ENCODE results near the gene EVX2. TPM values are rescaled to one million over a fixed set of nuclear protein-coding genes. Genes with fewer than 3 reads are reported as not detected.

The EVX2 gene
- polyA plus RNA-seq, 1 experiment = not detected

- TF ChIP-seq, protein P1, sequence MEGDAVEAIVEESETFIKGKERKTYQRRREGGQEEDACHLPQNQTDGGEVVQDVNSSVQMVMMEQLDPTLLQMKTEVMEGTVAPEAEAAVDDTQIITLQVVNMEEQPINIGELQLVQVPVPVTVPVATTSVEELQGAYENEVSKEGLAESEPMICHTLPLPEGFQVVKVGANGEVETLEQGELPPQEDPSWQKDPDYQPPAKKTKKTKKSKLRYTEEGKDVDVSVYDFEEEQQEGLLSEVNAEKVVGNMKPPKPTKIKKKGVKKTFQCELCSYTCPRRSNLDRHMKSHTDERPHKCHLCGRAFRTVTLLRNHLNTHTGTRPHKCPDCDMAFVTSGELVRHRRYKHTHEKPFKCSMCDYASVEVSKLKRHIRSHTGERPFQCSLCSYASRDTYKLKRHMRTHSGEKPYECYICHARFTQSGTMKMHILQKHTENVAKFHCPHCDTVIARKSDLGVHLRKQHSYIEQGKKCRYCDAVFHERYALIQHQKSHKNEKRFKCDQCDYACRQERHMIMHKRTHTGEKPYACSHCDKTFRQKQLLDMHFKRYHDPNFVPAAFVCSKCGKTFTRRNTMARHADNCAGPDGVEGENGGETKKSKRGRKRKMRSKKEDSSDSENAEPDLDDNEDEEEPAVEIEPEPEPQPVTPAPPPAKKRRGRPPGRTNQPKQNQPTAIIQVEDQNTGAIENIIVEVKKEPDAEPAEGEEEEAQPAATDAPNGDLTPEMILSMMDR (IDR thresholded peaks at IDR 0.05; ENCODE audit: low read depth, low read length) = no peak
- peaks cover 10% of the 10 kb centered on the region for H3K9me3 ChIP-seq (ENCODE audit: control insufficient read depth, insufficient read depth, low read length)
- H3K27ac ChIP-seq (ENCODE audit: low read depth, low read length) = no peak overlapping the region
- peaks cover 86% of the 10 kb centered on the region for H3K27me3 ChIP-seq (ENCODE audit: control insufficient read depth, insufficient read depth, low read length)
- DNase-seq (ENCODE audit: low read depth, low spot score) = no peak
- no peak overlapping the region for H3K4me3 ChIP-seq (ENCODE audit: low read depth, low read length)
- ChIA-PET POLR2A (interaction anchor here (0.7 kb wide), 1 partner anchor 327 kb away, joined by 10 read pairs; no protein-coding TSS in a partner anchor), CTCF (interaction anchor here (0.6 to 6.3 kb wide), 6 partner anchors 330 to 1023 kb away, joined by 8 to 184 read pairs (median 63); no protein-coding TSS in a partner anchor)
Observed at GRCh38 chr2:176124947-176125771, 41.4 kb upstream of the EVX2 start.

DNA sequence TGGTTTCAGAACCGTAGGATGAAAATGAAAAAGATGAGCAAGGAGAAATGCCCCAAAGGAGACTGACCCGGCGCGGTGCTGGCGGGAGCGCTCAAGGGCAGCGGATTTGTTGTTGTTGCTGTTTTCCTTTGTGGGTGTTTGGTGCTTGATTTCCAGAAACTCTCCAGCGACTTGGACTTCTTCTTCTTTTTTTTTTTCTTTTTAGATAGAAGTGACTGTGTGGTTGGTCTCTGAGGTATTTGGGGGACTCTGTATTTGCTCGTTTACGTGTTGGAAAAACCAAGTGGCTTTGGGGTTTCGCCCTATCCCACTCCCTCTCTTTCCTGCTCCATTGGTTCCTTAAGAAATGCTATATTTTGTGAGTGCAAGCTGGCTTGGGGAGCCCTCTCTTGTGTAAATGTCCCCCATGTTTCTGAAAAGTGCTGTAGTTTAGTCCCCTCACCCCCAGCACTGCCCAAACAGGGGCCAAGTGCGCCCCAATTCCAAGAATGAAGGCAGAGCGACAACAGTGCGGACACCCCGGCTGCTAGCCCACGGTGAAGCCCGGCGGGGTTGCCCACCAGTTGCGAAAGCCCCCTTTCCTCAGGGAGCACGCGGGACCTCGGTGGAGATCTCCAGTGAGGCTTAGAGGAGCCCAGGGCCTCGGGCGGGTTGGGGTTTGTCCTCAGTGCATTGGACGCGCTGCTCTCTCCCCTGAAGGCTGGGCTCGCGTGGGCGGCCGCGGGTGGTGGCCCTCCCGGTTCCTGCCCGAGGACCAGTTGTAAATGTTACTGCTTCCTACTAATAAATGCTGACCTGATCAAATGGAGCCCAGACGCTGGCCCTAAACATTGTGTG lies 40.6 kb upstream of the EVX2 start:
- TF ChIP-seq, protein P1 (IDR thresholded peaks at IDR 0.05; ENCODE audit: low read depth, low read length) = no peak
- peaks cover 8% of the 10 kb centered on the region for H3K9me3 ChIP-seq (ENCODE audit: control insufficient read depth, insufficient read depth, low read length)
- H3K27me3 ChIP-seq (ENCODE audit: control insufficient read depth, insufficient read depth, low read length) = peaks cover 92% of the 10 kb centered on the region
- no peak for DNase-seq (ENCODE audit: low read depth, low spot score)
- no peak overlapping the region for H3K4me3 ChIP-seq (ENCODE audit: low read depth, low read length)
- H3K27ac ChIP-seq (ENCODE audit: low read depth, low read length) = no peak overlapping the region
- ChIA-PET POLR2A (no interaction called here), CTCF (interaction anchor here (1.3 to 6.3 kb wide), 3 partner anchors 331 to 528 kb away, joined by 3 to 184 read pairs (median 6); no protein-coding TSS in a partner anchor)

- CTCF ChIA-PET = interaction anchor here (1.3 to 6.3 kb wide), 3 partner anchors 332 to 529 kb away, joined by 3 to 184 read pairs (median 6); no protein-coding TSS in a partner anchor
- no peak for DNase-seq (ENCODE audit: low read depth, low spot score)
Observed at GRCh38 chr2:176123411-176124109, 39.8 kb upstream of the EVX2 start.

GRCh38 chr2:176122683-176123410 lies 39.1 kb upstream of the EVX2 start, which contains the start of gene HOXD9:
TSS of gene HOXD9 (plus strand) at chr2:176122719. CDS start at chr2:176122769, 50 bp downstream.
- ChIA-PET CTCF (interaction anchor here (1.3 to 6.3 kb wide), 4 partner anchors 332 to 530 kb away, joined by 3 to 184 read pairs (median 12); no protein-coding TSS in a partner anchor), POLR2A (no interaction called here)
- no peak for DNase-seq (ENCODE audit: low read depth, low spot score)
- TF ChIP-seq, protein P1 (IDR thresholded peaks at IDR 0.05; ENCODE audit: low read depth, low read length) = no peak
- peaks cover 91% of the 10 kb centered on the region for H3K27me3 ChIP-seq (ENCODE audit: control insufficient read depth, insufficient read depth, low read length)
- peaks cover 6% of the 10 kb centered on the region for H3K9me3 ChIP-seq (ENCODE audit: control insufficient read depth, insufficient read depth, low read length)
- no peak within 1 kb of the TSS for H3K4me3 ChIP-seq (ENCODE audit: low read depth, low read length)
- H3K27ac ChIP-seq (ENCODE audit: low read depth, low read length) = no peak within 1 kb of the TSS

More at GRCh38 chr2:176123411-176124109, 39.8 kb upstream of the EVX2 start:
- TF ChIP-seq, protein P1 (IDR thresholded peaks at IDR 0.05; ENCODE audit: low read depth, low read length) = no peak
- Histone ChIP-seq H3K27me3 (ENCODE audit: control insufficient read depth, insufficient read depth, low read length) (peaks cover 91% of the 10 kb centered on the region), H3K9me3 (ENCODE audit: control insufficient read depth, insufficient read depth, low read length) (peaks cover 6% of the 10 kb centered on the region), H3K4me3 (ENCODE audit: low read depth, low read length) (no peak overlapping the region), H3K27ac (ENCODE audit: low read depth, low read length) (no peak overlapping the region)
- POLR2A ChIA-PET = no interaction called here
